Gastrocnemius medialis (tissue), 4 donors: ENCODE measurements around the gene RASGRP4. TPM values are rescaled to one million over a fixed set of nuclear protein-coding genes. Genes with fewer than 3 reads are reported as not detected.

Experiments used
- ATAC-seq, 2 donors: fragments of 150-250 bp; one replicate each; pipeline ENCODE4 v1.9.1; 2016
- DNase-seq, 2 donors: peaks; one replicate each; pipeline ENCODE4 v3.0.0-alpha.2; 2019
- H3K27ac ChIP-seq, 4 donors: fragments of 200-600 bp; sonication (generic); 1 replicate in 1 of 4; 2 replicates in 3 of 4; pipeline ENCODE4 v1.5.1; 2016 to 2018; ENCODE audit warnings: mild to moderate bottlenecking in 2 of 4, moderate library complexity in 1 of 4
- H3K27me3 ChIP-seq, 3 donors: fragments of 200-600 bp; sonication (generic) in 2 of 3; 1 replicate in 1 of 3; 2 replicates in 2 of 3; pipeline versions ENCODE4 v1.5.1 to v1.6.0; 2016 to 2019; ENCODE audit warnings: mild to moderate bottlenecking in 1 of 3, moderate library complexity in 1 of 3
- H3K36me3 ChIP-seq, 2 donors: fragments of 200-600 bp; sonication (generic) in 1 of 2; one replicate each; pipeline ENCODE4 v1.5.1; 2017 to 2018
- H3K4me1 ChIP-seq, 2 donors: fragments of 200-600 bp; sonication (generic) in 1 of 2; one replicate each; pipeline ENCODE4 v1.5.1; 2016 to 2017; ENCODE audit warnings: mild to moderate bottlenecking in 2 of 2
- H3K4me3 ChIP-seq, 4 donors: fragments of 200-600 bp; sonication (generic) in 3 of 4; 1 replicate in 1 of 4; 2 replicates in 3 of 4; pipeline ENCODE4 v1.5.1; 2016 to 2019; ENCODE audit warnings: mild to moderate bottlenecking in 2 of 4
- H3K9me3 ChIP-seq, 3 donors: fragments of 200-600 bp; sonication (generic) in 2 of 3; 1 replicate in 1 of 3; 2 replicates in 2 of 3; pipeline ENCODE4 v1.5.1; 2016 to 2019
- CTCF ChIP-seq, 5 experiments: fragments of 450-650 bp in 3 of 5; fragments of 200-600 bp in 2 of 5; sonication (generic) in 2 of 5; IDR thresholded peaks in 4 of 5; conservative IDR thresholded peaks in 1 of 5; 1 replicate in 4 of 5; 2 replicates in 1 of 5; pipeline ENCODE4 v1.5.1; 2016 to 2019; ENCODE audit warnings: antibody characterized with exemption in 5 of 5, mild to moderate bottlenecking in 3 of 5, moderate library complexity in 3 of 5
- POLR2A ChIP-seq, 2 donors: fragments of 450-650 bp; IDR thresholded peaks; one replicate each; pipeline ENCODE4 v1.6.1; 2017; ENCODE audit warnings: antibody characterized with exemption in 2 of 2, mild to moderate bottlenecking in 2 of 2, moderate library complexity in 2 of 2
- in situ Hi-C, 4 donors: fragments of 200-750 bp; cut with MboI; loops; one replicate each; pipeline versions ENCODE4 v1.15.0 to v1.8.0; 2017; ENCODE audit warnings: low sequenced_read_pairs in 4 of 4
- intact Hi-C: fragments of 100-400 bp; cut with DNase I; formaldehyde crosslinking; loops from one replicate; pipeline ENCODE4 v1.15.1; 2023; ENCODE audit warnings: low total_unique reads
- total RNA-seq, 4 donors: library from RNA; depleted of rRNA; stranded (reverse); fragments of >200 nt; gene quantifications; one replicate each; pipeline versions ENCODE4 v1.1.0 to v1.2.3, GENCODE V29; 2016

RASGRP4 gene
- total RNA-seq, 4 donors from 2014 or later = 0.61 to 2.2 (median 0.94) TPM

GRCh38 chr19:38375748-38376147, 50.3 kb downstream of the RASGRP4 start:
- TF ChIP-seq CTCF (IDR thresholded peaks at IDR 0.05 in 4 of 5, conservative IDR thresholded peaks at IDR 0.05 in 1 of 5) (no peak), POLR2A (IDR thresholded peaks at IDR 0.05) (peak; percentile 89 to 92)
- in situ Hi-C loops (loop anchor here in 1 of 4 donors (25.0 kb wide), 1 partner anchor 462 kb away; the partner anchor contains the start of genes ECH1 and HNRNPL), intact Hi-C loops (loop anchor here (5.0 to 10.0 kb wide), 3 partner anchors 457 to 1909 kb away; partner anchors contain the start of genes AKT2, ECH1 and ZFP36)
- H3K27me3 ChIP-seq = no peaks in the 10 kb centered on the region
- DNase-seq (peak; percentile 84 to 85), ATAC-seq (peak; percentile 63 to 70)
- H3K4me3 ChIP-seq = peak overlapping the region; percentile 91 to 99 (median 96)
- no peaks in the 10 kb centered on the region for H3K9me3 ChIP-seq
- peak overlapping the region; percentile 97 to 100 (median 98) for H3K27ac ChIP-seq
- H3K36me3 ChIP-seq = peaks cover 0 to 40% of the 10 kb centered on the region in 2 donors
- peaks cover 16 to 25% of the 10 kb centered on the region in 2 donors for H3K4me1 ChIP-seq

- Histone ChIP-seq H3K36me3 (peaks cover 0 to 33% of the 10 kb centered on the region in 2 donors), H3K9me3 (no peaks in the 10 kb centered on the region), H3K4me3 (peak overlapping the region; percentile 91 to 99 (median 96)), H3K27me3 (no peaks in the 10 kb centered on the region), H3K4me1 (peaks cover 16 to 25% of the 10 kb centered on the region in 2 donors), H3K27ac (peak overlapping the region; percentile 97 to 100 (median 98))
- DNase-seq (no peak), ATAC-seq (peak; percentile 4 to 14)
- in situ Hi-C loops (loop anchor here in 1 of 4 donors (25.0 kb wide), 1 partner anchor 462 kb away; the partner anchor contains the start of genes ECH1 and HNRNPL), intact Hi-C loops (loop anchor here (5.0 to 10.0 kb wide), 3 partner anchors 457 to 1910 kb away; partner anchors contain the start of genes AKT2, ECH1 and ZFP36)
- no peak for TF ChIP-seq POLR2A (IDR thresholded peaks at IDR 0.05)
- no peak for TF ChIP-seq CTCF (IDR thresholded peaks at IDR 0.05 in 4 of 5, conservative IDR thresholded peaks at IDR 0.05 in 1 of 5)
Measured at GRCh38 chr19:38375098-38375493, 50.9 kb downstream of the RASGRP4 start.

GRCh38 chr19:38374332-38375097, 51.5 kb downstream of the RASGRP4 start, which contains the start of gene PSMD8:
PSMD8 (plus strand) TSS chr19:38374571; CDS start chr19:38374602, 31 bp downstream.
- ATAC-seq (peak; percentile 81 to 88), DNase-seq (peak; percentile 99 to 100)
- intact Hi-C loops = loop anchor here (1.0 to 10.0 kb wide), 4 partner anchors 38 to 1910 kb away; partner anchors contain the start of genes AKT2, ECH1 and ZFP36
- in situ Hi-C loops = loop anchor here in 1 of 4 donors (25.0 kb wide), 1 partner anchor 463 kb away; the partner anchor contains the start of genes ECH1 and HNRNPL
- Histone ChIP-seq H3K4me1 (peaks cover 16 to 25% of the 10 kb centered on the region in 2 donors), H3K36me3 (peaks cover 0 to 28% of the 10 kb centered on the region in 2 donors), H3K27me3 (no peaks in the 10 kb centered on the region), H3K27ac (peak within 1 kb of the TSS; percentile 97 to 100 (median 98)), H3K9me3 (no peaks in the 10 kb centered on the region), H3K4me3 (peak within 1 kb of the TSS; percentile 91 to 99 (median 96))
- TF ChIP-seq POLR2A (IDR thresholded peaks at IDR 0.05) (peak; percentile 99), CTCF (IDR thresholded peaks at IDR 0.05 in 4 of 5, conservative IDR thresholded peaks at IDR 0.05 in 1 of 5) (peak in 3 of 5 experiments; percentile 6 to 34 (median 16))

GRCh38 chr19:38373907-38374331, 52.1 kb downstream of the RASGRP4 start:
- in situ Hi-C loops (no loop called here), intact Hi-C loops (loop anchor here (1.0 to 10.0 kb wide), 3 partner anchors 38 to 1911 kb away; partner anchors contain the start of genes AKT2 and ZFP36)
- no peak for ATAC-seq
- no peak for TF ChIP-seq POLR2A (IDR thresholded peaks at IDR 0.05)
- no peak for TF ChIP-seq CTCF (IDR thresholded peaks at IDR 0.05 in 4 of 5, conservative IDR thresholded peaks at IDR 0.05 in 1 of 5)
- Histone ChIP-seq H3K4me1 (peaks cover 16 to 25% of the 10 kb centered on the region in 2 donors), H3K4me3 (peak overlapping the region; percentile 41 to 99 (median 69)), H3K27me3 (no peaks in the 10 kb centered on the region), H3K36me3 (peaks cover 0 to 22% of the 10 kb centered on the region in 2 donors), H3K9me3 (no peaks in the 10 kb centered on the region), H3K27ac (peak overlapping the region; percentile 85 to 100 (median 98))
- no peak for DNase-seq
